GM12864 (cell line): Measurements from ENCODE around the gene TIA1.
A peak's percentile ranks its signal among the peaks of the same experiment; 100 is the strongest.
"Not testable (repeated sequence)": the region's sequence is repeated elsewhere in the genome, so short reads cannot be mapped to it uniquely, and the experiment has no call there.

Source experiments
- DNase-seq: peaks from one replicate; pipeline ENCODE4 v3.0.0-alpha.2; 2011; ENCODE audit warnings: low read depth
- H3K4me3 ChIP-seq: 2 replicates; pipeline ENCODE4 v1.5.1; 2011; ENCODE audit warnings: mild to moderate bottlenecking, low read depth, low read length, control low read depth
- TF ChIP-seq, protein P1 (sequence below): IDR thresholded peaks from 2 replicates; pipeline ENCODE4 v1.5.1; 2011; ENCODE audit warnings: low read depth, mild to moderate bottlenecking, moderate library complexity, low read length, control low read depth, inconsistent platforms; ENCODE audit errors: missing control alignments

The TIA1 gene

DNA sequence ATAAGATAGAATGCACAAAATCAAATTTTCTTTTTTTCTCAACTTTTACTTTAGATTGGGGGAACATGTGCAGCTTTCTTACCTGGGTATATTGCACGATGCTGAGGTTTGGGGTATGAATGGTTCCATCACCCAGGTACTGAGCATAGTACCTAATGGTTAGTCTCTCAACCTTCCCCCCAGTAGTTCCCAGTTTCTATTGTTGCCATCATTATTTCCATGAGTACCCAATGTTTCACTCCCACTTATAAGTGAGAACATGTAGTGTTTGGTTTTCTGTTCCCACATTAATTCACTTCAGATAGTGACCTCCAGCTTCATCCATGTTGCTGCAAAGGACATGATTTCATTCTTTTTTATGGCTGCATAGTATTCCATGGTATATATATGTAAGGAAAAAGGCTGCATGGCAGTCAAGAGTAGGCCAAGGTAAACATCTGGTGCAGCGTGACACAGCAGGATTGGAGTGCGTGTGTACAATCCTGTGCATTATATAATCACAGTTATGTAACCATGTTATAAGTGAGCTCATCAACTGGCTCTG, 47.1 kb downstream of the TIA1 start:
- no peak for DNase-seq
- TF ChIP-seq, protein P1, sequence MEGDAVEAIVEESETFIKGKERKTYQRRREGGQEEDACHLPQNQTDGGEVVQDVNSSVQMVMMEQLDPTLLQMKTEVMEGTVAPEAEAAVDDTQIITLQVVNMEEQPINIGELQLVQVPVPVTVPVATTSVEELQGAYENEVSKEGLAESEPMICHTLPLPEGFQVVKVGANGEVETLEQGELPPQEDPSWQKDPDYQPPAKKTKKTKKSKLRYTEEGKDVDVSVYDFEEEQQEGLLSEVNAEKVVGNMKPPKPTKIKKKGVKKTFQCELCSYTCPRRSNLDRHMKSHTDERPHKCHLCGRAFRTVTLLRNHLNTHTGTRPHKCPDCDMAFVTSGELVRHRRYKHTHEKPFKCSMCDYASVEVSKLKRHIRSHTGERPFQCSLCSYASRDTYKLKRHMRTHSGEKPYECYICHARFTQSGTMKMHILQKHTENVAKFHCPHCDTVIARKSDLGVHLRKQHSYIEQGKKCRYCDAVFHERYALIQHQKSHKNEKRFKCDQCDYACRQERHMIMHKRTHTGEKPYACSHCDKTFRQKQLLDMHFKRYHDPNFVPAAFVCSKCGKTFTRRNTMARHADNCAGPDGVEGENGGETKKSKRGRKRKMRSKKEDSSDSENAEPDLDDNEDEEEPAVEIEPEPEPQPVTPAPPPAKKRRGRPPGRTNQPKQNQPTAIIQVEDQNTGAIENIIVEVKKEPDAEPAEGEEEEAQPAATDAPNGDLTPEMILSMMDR, result no peak
- H3K4me3 ChIP-seq, result no peak overlapping the region

DNA sequence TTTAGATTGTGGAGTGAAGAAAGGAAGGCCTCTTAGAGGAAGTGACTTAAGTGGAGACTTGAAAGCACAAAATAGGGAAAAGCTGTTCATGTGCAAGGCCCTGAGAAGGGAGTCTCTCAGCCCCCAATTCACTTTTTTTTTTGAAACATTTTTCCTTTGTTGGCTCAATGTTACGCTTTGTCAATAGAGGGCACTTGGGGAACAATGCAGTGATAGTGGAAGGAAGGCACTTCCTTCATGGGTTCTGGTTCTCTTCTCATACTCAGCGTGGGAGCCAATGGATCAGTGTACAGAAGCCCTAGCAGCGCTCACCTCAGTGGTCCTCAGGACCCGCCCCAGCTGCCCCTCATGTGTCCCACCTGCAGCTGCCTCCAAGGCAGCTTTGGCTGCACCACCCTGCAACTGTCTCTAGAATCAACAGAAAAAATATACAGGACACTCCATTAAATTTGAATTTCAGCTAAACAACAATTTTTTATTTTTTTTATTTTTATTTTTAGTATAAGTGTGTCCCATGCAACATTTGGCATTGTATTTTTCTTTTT, 49.0 kb downstream of the TIA1 start:
- TF ChIP-seq, protein P1, result peak; percentile 6
- H3K4me3 ChIP-seq, result no peak overlapping the region
- no peak for DNase-seq

GRCh38 chr2:70192516-70192915, 55.9 kb downstream of the TIA1 start:
- TF ChIP-seq, protein P1, result no peak

GRCh38 chr2:70191244-70191735, 57.1 kb downstream of the TIA1 start:
- H3K4me3 ChIP-seq, result peak overlapping the region; percentile 74
- DNase-seq, result no peak
- TF ChIP-seq, protein P1, result no peak

More at GRCh38 chr2:70192516-70192915, 55.9 kb downstream of the TIA1 start:
- no peak overlapping the region for H3K4me3 ChIP-seq
- no peak for DNase-seq

DNA sequence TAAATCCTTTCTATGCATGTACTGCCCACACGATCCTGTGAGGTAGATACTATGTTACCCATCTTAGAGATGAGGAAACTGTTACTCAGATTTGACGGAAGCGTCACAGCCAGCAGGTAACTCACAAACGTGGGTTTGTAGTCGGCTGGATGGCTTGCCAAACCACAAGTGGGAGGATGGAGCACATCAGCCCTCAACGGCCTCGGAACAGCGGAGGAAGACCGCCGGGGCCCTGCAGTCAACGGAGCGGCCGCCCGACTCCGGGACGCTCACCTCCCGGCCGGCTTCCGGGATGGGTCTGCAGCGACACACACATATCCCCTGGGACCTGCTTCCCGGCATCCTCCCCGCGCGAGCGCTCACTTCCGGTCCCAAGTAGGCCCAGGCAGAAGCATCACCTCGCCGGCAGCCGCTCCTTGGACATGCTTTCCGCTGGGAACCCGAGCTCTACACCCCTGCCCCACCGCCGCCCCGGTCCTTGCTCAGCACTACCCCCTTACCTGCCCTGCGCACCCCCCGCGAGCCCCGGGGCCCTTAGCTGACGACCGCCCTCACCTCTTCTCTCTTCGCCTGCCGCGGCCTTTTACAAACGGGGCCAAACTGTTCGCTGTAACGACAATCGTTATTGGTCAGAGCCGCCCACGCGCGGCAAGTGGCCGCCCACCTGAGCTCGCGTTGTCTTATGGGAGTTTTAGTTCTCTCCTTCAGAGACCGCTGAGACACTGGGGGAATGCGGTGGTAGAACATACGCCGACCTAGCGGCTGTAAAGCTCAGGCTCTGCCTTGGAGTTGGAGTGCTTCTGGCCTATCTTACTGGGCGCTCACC, 57.8 kb downstream of the TIA1 start, which contains the start of gene C2orf42:
Gene C2orf42 (minus strand): TSS at position 602 of the 826 bp plus-strand sequence. CDS start 9,034 bp downstream, outside the sequence.
- TF ChIP-seq, protein P1, result no peak
- peak; percentile 99 for DNase-seq
- peak within 1 kb of the TSS; percentile 74 for H3K4me3 ChIP-seq

DNA sequence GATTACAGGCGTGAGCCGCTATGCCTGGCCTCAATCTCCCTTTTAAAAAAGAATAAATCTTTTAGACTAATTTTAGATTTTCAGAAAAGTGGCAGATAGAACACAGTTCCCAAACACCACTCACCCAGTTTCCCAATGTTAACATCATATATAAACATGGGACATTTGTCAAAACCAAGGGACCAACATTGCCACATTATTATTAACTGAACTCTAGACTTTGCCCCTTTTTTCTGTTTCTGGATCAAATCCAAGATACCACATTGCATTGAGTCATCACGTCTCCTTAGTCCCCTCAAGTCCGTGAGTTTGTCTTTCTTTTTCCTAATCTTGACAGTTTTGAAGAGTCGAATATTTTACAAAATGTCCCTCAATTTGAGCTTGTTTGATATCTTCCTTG, 60.0 kb downstream of the TIA1 start:
- DNase-seq, result no peak
- H3K4me3 ChIP-seq, result no peak overlapping the region
- TF ChIP-seq, protein P1, result no peak

DNA sequence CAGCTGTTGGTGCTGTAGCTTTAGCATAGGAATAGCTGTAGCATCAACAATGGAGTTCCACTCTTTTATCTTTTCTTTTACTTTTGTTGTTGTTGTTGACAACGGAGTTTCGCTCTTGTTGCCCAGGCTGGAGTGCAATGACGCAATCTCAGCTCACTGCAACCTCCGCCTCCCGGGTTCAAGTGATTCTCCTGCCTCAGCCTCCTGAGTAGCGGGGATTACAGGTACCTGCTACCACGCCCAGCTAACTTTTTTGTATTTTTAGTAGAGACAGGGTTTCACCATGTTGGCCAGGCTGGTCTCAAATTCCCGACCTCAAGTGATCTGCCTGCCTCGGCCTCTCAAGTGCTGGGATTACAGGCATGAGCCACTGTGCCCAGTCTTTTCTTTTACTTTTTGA, 61.3 kb downstream of the TIA1 start:
- not testable (repeated sequence) for H3K4me3 ChIP-seq, DNase-seq
